WTC11 (cell line): ENCODE data around the gene AMIGO3. TPM values are rescaled to one million over a fixed set of nuclear protein-coding genes. Genes with fewer than 3 reads are reported as not detected.
A peak's percentile ranks its signal among the peaks of the same experiment; 100 is the strongest.

Source experiments
- CBFB ChIP-seq: sonication (generic); formaldehyde crosslinking; IDR thresholded peaks from 2 replicates; pipeline ENCODE4 v1.8.1; 2022; ENCODE audit warnings: mild to moderate bottlenecking, low read depth, missing genetic modification reagents
- ELF4 ChIP-seq: sonication (generic); formaldehyde crosslinking; IDR thresholded peaks from 2 replicates; pipeline ENCODE4 v1.8.1; 2022; ENCODE audit warnings: low read depth, mild to moderate bottlenecking, moderate library complexity, missing genetic modification reagents
- ETV6 ChIP-seq: sonication (generic); formaldehyde crosslinking; IDR thresholded peaks from 2 replicates; pipeline ENCODE4 v1.8.1; 2022; ENCODE audit warnings: mild to moderate bottlenecking, missing genetic modification reagents
- FOXJ3 ChIP-seq: sonication (generic); formaldehyde crosslinking; IDR thresholded peaks from 2 replicates; pipeline ENCODE4 v1.9.0; 2021; ENCODE audit warnings: missing genetic modification reagents, mild to moderate bottlenecking, borderline replicate concordance
- FOXK1 ChIP-seq: sonication (generic); formaldehyde crosslinking; IDR thresholded peaks from 2 replicates; pipeline ENCODE4 v1.8.0; 2022; ENCODE audit warnings: mild to moderate bottlenecking, moderate library complexity, missing genetic modification reagents
- GABPB1 ChIP-seq: sonication (generic); formaldehyde crosslinking; IDR thresholded peaks from 2 replicates; pipeline ENCODE4 v1.8.1; 2023; ENCODE audit warnings: mild to moderate bottlenecking, missing genetic modification reagents
- GTF2I ChIP-seq: fragments of 250-450 bp; sonication (Bioruptor Pico); conservative IDR thresholded peaks from 2 replicates; pipeline ENCODE4 v1.4.0; 2021; ENCODE audit warnings: mild to moderate bottlenecking
- MXD4 ChIP-seq: fragments of 250-450 bp; sonication (Bioruptor Pico); IDR thresholded peaks from 2 replicates; pipeline ENCODE4 v1.8.0; 2021; ENCODE audit warnings: mild to moderate bottlenecking, moderate library complexity, borderline replicate concordance
- NFE2L1 ChIP-seq: sonication (generic); formaldehyde crosslinking; IDR thresholded peaks from 2 replicates; pipeline ENCODE4 v1.8.1; 2023; ENCODE audit warnings: missing genetic modification reagents
- SMAD4 ChIP-seq: sonication (generic); formaldehyde crosslinking; IDR thresholded peaks from 2 replicates; pipeline ENCODE4 v1.8.0; 2022; ENCODE audit warnings: mild to moderate bottlenecking, missing genetic modification reagents
- TCF7 ChIP-seq: sonication (generic); formaldehyde crosslinking; IDR thresholded peaks from 2 replicates; pipeline ENCODE4 v1.8.0; 2022; ENCODE audit warnings: mild to moderate bottlenecking, low read depth, missing genetic modification reagents, moderate library complexity
- TEAD1 ChIP-seq: sonication (generic); formaldehyde crosslinking; IDR thresholded peaks from 2 replicates; pipeline ENCODE4 v1.8.0; 2022; ENCODE audit warnings: mild to moderate bottlenecking, missing genetic modification reagents
- TP53 ChIP-seq: sonication (generic); formaldehyde crosslinking; IDR thresholded peaks from 2 replicates; pipeline ENCODE4 v1.8.1; 2023; ENCODE audit warnings: mild to moderate bottlenecking, missing genetic modification reagents
- ZNF121 ChIP-seq: sonication (generic); formaldehyde crosslinking; IDR thresholded peaks from 2 replicates; pipeline ENCODE4 v1.8.0; 2023; ENCODE audit warnings: missing genetic modification reagents
- ZNF138 ChIP-seq: sonication (generic); formaldehyde crosslinking; conservative IDR thresholded peaks from 2 replicates; pipeline ENCODE4 v1.8.1; 2022; ENCODE audit warnings: mild to moderate bottlenecking, moderate library complexity, missing genetic modification reagents
- ZNF232 ChIP-seq: sonication (generic); formaldehyde crosslinking; IDR thresholded peaks from 2 replicates; pipeline ENCODE4 v1.8.0; 2022; ENCODE audit warnings: mild to moderate bottlenecking, missing genetic modification reagents
- total RNA-seq: library from RNA; stranded (reverse); gene quantifications from 3 replicates; pipeline ENCODE4 v1.2.3, GENCODE V29; 2021
- TF ChIP-seq, protein P1 (sequence below): sonication (generic); formaldehyde crosslinking; IDR thresholded peaks from 2 replicates; pipeline ENCODE4 v1.8.1; 2022; ENCODE audit warnings: mild to moderate bottlenecking, missing genetic modification reagents, moderate library complexity, borderline replicate concordance
- TF ChIP-seq, protein P2 (sequence below): fragments of 200-600 bp; IDR thresholded peaks from 2 replicates; pipeline ENCODE4 v1.8.0; 2022; ENCODE audit warnings: antibody characterized with exemption
- TF ChIP-seq, protein P3 (sequence below): fragments of 250-450 bp; sonication (Bioruptor Pico); IDR thresholded peaks from 2 replicates; pipeline ENCODE4 v1.8.0; 2021; ENCODE audit warnings: mild to moderate bottlenecking
- TF ChIP-seq, protein P4 (sequence below): sonication (generic); formaldehyde crosslinking; IDR thresholded peaks from 2 replicates; pipeline ENCODE4 v1.8.0; 2022; ENCODE audit warnings: mild to moderate bottlenecking, missing genetic modification reagents
- TF ChIP-seq, protein P5 (sequence below): sonication (generic); formaldehyde crosslinking; IDR thresholded peaks from 2 replicates; pipeline ENCODE4 v1.8.0; 2022; ENCODE audit warnings: mild to moderate bottlenecking, missing genetic modification reagents
- TF ChIP-seq, protein P6 (sequence below): sonication (generic); formaldehyde crosslinking; conservative IDR thresholded peaks from 2 replicates; pipeline ENCODE4 v1.8.1; 2023; ENCODE audit warnings: mild to moderate bottlenecking, low read depth, missing genetic modification reagents, moderate library complexity
- TF ChIP-seq, protein P7 (sequence below): sonication (generic); formaldehyde crosslinking; IDR thresholded peaks from 2 replicates; pipeline ENCODE4 v1.8.1; 2023; ENCODE audit warnings: mild to moderate bottlenecking, missing genetic modification reagents, moderate library complexity
- TF ChIP-seq, protein P8 (sequence below): sonication (generic); formaldehyde crosslinking; IDR thresholded peaks from 2 replicates; pipeline ENCODE4 v1.8.1; 2023; ENCODE audit warnings: mild to moderate bottlenecking, missing genetic modification reagents, moderate library complexity
- TF ChIP-seq, protein P9 (sequence below): sonication (generic); formaldehyde crosslinking; IDR thresholded peaks from 2 replicates; pipeline ENCODE4 v1.8.1; 2022; ENCODE audit warnings: low read depth, missing genetic modification reagents, borderline replicate concordance

AMIGO3 gene
- total RNA-seq, 1 experiment from 2014 or later, result 3.9 TPM

DNA sequence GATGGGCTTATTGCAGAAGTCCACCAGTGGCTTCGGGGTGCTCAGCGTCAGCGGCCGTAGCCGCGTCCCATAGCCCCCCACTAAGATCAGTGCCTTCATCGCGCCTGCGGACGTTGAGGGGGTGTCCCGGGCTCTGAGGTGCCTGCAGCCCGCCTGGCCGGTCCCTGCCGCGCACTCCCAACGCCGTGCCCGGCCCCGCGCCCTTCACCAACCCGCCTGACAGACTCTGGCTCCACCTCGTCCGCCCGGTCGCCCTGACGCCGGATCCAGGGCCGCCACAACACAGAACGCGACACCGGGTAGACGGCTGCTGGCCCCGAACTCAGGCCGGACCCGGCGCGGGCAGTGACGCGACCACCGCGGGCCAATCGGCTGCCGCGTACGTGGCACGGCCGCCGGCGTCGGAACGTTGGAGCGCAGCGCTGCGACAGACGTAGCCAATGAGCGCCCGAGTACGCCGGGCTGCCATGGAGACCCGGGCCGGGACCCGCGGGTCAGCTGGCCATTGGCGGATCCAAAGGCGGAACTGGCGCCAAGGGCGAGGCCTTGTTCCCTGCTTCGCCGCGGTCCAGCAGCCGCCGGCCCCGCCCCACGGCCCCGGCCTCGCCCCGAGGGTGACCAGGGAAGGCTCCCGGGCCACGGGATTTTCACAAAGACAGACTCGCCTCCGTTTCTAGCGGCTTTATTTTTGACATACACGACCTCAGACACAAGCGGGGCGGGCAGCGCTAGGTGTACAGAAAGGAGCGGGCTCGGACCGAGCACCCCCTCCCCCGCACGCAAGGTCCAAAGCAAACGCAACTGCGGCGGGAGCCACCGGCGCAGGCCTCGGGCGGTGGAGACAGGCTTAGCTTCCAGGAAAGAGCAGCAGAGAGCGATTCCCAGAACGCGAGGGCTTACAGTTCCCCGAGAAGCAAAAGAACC is 4.4 kb upstream of the AMIGO3 start, which contains the start of gene GMPPB (continued):
- TF ChIP-seq, protein P1, sequence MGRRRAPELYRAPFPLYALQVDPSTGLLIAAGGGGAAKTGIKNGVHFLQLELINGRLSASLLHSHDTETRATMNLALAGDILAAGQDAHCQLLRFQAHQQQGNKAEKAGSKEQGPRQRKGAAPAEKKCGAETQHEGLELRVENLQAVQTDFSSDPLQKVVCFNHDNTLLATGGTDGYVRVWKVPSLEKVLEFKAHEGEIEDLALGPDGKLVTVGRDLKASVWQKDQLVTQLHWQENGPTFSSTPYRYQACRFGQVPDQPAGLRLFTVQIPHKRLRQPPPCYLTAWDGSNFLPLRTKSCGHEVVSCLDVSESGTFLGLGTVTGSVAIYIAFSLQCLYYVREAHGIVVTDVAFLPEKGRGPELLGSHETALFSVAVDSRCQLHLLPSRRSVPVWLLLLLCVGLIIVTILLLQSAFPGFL, result no peak
- TF ChIP-seq, protein P2, sequence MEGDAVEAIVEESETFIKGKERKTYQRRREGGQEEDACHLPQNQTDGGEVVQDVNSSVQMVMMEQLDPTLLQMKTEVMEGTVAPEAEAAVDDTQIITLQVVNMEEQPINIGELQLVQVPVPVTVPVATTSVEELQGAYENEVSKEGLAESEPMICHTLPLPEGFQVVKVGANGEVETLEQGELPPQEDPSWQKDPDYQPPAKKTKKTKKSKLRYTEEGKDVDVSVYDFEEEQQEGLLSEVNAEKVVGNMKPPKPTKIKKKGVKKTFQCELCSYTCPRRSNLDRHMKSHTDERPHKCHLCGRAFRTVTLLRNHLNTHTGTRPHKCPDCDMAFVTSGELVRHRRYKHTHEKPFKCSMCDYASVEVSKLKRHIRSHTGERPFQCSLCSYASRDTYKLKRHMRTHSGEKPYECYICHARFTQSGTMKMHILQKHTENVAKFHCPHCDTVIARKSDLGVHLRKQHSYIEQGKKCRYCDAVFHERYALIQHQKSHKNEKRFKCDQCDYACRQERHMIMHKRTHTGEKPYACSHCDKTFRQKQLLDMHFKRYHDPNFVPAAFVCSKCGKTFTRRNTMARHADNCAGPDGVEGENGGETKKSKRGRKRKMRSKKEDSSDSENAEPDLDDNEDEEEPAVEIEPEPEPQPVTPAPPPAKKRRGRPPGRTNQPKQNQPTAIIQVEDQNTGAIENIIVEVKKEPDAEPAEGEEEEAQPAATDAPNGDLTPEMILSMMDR, result no peak
- TF ChIP-seq ETV6 (CRISPR knock-in tag) (peak; percentile 50; the same call in 1 of the 2 replicates), GABPB1 (peak; percentile 38; the same call in 1 of the 2 replicates), NFE2L1 (CRISPR knock-in tag) (no peak; the same call in 1 of the 2 replicates), TCF7 (no peak), MXD4 (no peak), FOXJ3 (no peak), TP53 (CRISPR knock-in tag) (0 out of 2 replicates have a peak, but pooled peaks have one; percentile 50), FOXK1 (CRISPR knock-in tag) (peak; percentile 92), GTF2I (CRISPR knock-in tag) (no peak), SMAD4 (CRISPR knock-in tag) (no peak; the same call in 1 of the 2 replicates), ZNF121 (CRISPR knock-in tag) (no peak), ELF4 (0 out of 2 replicates have a peak, but pooled peaks have one; percentile 26), CBFB (CRISPR knock-in tag) (peak; percentile 72; the same call in 1 of the 2 replicates), ZNF232 (no peak), TEAD1 (peak; percentile 67), ZNF138 (CRISPR knock-in tag) (peak; percentile 57; the same call in 1 of the 2 replicates)
- TF ChIP-seq, protein P3, sequence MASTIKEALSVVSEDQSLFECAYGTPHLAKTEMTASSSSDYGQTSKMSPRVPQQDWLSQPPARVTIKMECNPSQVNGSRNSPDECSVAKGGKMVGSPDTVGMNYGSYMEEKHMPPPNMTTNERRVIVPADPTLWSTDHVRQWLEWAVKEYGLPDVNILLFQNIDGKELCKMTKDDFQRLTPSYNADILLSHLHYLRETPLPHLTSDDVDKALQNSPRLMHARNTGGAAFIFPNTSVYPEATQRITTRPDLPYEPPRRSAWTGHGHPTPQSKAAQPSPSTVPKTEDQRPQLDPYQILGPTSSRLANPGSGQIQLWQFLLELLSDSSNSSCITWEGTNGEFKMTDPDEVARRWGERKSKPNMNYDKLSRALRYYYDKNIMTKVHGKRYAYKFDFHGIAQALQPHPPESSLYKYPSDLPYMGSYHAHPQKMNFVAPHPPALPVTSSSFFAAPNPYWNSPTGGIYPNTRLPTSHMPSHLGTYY (CRISPR knock-in tag), result no peak
- TF ChIP-seq, protein P4, sequence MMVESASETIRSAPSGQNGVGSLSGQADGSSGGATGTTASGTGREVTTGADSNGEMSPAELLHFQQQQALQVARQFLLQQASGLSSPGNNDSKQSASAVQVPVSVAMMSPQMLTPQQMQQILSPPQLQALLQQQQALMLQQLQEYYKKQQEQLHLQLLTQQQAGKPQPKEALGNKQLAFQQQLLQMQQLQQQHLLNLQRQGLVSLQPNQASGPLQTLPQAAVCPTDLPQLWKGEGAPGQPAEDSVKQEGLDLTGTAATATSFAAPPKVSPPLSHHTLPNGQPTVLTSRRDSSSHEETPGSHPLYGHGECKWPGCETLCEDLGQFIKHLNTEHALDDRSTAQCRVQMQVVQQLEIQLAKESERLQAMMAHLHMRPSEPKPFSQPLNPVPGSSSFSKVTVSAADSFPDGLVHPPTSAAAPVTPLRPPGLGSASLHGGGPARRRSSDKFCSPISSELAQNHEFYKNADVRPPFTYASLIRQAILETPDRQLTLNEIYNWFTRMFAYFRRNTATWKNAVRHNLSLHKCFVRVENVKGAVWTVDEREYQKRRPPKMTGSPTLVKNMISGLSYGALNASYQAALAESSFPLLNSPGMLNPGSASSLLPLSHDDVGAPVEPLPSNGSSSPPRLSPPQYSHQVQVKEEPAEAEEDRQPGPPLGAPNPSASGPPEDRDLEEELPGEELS (CRISPR knock-in tag), result peak; percentile 56; the same call in 1 of the 2 replicates
- TF ChIP-seq, protein P5, sequence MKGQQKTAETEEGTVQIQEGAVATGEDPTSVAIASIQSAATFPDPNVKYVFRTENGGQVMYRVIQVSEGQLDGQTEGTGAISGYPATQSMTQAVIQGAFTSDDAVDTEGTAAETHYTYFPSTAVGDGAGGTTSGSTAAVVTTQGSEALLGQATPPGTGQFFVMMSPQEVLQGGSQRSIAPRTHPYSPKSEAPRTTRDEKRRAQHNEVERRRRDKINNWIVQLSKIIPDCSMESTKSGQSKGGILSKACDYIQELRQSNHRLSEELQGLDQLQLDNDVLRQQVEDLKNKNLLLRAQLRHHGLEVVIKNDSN (CRISPR knock-in tag), result peak; percentile 77; the same call in 1 of the 2 replicates
- TF ChIP-seq, protein P6, sequence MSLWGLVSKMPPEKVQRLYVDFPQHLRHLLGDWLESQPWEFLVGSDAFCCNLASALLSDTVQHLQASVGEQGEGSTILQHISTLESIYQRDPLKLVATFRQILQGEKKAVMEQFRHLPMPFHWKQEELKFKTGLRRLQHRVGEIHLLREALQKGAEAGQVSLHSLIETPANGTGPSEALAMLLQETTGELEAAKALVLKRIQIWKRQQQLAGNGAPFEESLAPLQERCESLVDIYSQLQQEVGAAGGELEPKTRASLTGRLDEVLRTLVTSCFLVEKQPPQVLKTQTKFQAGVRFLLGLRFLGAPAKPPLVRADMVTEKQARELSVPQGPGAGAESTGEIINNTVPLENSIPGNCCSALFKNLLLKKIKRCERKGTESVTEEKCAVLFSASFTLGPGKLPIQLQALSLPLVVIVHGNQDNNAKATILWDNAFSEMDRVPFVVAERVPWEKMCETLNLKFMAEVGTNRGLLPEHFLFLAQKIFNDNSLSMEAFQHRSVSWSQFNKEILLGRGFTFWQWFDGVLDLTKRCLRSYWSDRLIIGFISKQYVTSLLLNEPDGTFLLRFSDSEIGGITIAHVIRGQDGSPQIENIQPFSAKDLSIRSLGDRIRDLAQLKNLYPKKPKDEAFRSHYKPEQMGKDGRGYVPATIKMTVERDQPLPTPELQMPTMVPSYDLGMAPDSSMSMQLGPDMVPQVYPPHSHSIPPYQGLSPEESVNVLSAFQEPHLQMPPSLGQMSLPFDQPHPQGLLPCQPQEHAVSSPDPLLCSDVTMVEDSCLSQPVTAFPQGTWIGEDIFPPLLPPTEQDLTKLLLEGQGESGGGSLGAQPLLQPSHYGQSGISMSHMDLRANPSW, result no peak
- TF ChIP-seq, protein P7, sequence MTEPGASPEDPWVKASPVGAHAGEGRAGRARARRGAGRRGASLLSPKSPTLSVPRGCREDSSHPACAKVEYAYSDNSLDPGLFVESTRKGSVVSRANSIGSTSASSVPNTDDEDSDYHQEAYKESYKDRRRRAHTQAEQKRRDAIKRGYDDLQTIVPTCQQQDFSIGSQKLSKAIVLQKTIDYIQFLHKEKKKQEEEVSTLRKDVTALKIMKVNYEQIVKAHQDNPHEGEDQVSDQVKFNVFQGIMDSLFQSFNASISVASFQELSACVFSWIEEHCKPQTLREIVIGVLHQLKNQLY (CRISPR knock-in tag), result no peak
- TF ChIP-seq, protein P8, sequence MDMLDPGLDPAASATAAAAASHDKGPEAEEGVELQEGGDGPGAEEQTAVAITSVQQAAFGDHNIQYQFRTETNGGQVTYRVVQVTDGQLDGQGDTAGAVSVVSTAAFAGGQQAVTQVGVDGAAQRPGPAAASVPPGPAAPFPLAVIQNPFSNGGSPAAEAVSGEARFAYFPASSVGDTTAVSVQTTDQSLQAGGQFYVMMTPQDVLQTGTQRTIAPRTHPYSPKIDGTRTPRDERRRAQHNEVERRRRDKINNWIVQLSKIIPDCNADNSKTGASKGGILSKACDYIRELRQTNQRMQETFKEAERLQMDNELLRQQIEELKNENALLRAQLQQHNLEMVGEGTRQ, result peak; percentile 82
- TF ChIP-seq, protein P9, sequence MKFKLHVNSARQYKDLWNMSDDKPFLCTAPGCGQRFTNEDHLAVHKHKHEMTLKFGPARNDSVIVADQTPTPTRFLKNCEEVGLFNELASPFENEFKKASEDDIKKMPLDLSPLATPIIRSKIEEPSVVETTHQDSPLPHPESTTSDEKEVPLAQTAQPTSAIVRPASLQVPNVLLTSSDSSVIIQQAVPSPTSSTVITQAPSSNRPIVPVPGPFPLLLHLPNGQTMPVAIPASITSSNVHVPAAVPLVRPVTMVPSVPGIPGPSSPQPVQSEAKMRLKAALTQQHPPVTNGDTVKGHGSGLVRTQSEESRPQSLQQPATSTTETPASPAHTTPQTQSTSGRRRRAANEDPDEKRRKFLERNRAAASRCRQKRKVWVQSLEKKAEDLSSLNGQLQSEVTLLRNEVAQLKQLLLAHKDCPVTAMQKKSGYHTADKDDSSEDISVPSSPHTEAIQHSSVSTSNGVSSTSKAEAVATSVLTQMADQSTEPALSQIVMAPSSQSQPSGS (CRISPR knock-in tag), result no peak
